Activated CD4-positive, alpha-beta memory T cell treated with anti-CD3 and anti-CD28 coated beads, Interleukin-2, amount 10 ng/mL, durations not matched to agents 7 days and 5 days (primary cell): Measurements from ENCODE around the gene GATD1. TPM values are rescaled to one million over a fixed set of nuclear protein-coding genes. Genes with fewer than 3 reads are reported as not detected.

Source experiments
- CTCF ChIA-PET: fragments of 350-600 bp; sonication (Branson Sonifier 250); formaldehyde crosslinking; loops from one replicate; lab custom pipeline; 2021; ENCODE audit warnings: antibody characterized with exemption, inconsistent platforms; lab: Charles Lee
- POLR2A ChIA-PET: fragments of 350-600 bp; sonication (Branson Sonifier 250); formaldehyde crosslinking; loops from one replicate; lab custom pipeline; 2021; ENCODE audit warnings: antibody characterized with exemption; lab: Charles Lee
- DNase-seq: peaks from one replicate; pipeline ENCODE4 v3.0.0-alpha.2; 2020
- H3K27ac Mint-ChIP-seq: one replicate; pipeline ENCODE4 v1.8.0; 2021; ENCODE audit warnings: mild to moderate bottlenecking, mixed read lengths
- H3K27me3 Mint-ChIP-seq: one replicate; pipeline ENCODE4 v1.8.0; 2021; ENCODE audit warnings: mixed read lengths
- H3K36me3 Mint-ChIP-seq: one replicate; pipeline ENCODE4 v1.8.0; 2021; ENCODE audit warnings: low read depth, mixed read lengths
- H3K4me1 Mint-ChIP-seq: one replicate; pipeline ENCODE4 v1.8.0; 2021; ENCODE audit warnings: mixed read lengths
- H3K4me3 Mint-ChIP-seq: one replicate; pipeline ENCODE4 v1.8.0; 2021; ENCODE audit warnings: mild to moderate bottlenecking, mixed read lengths
- H3K9me3 Mint-ChIP-seq: one replicate; pipeline ENCODE4 v1.8.0; 2021; ENCODE audit warnings: mixed read lengths
- total RNA-seq, 2 experiments: library from RNA; stranded (reverse); gene quantifications; one replicate each; pipeline ENCODE4 v1.2.3, GENCODE V29; 2021

GATD1 gene
- total RNA-seq, 2 experiments from 2014 or later: 48.6 to 52.9 TPM

- Mint-ChIP-seq H3K4me3 (no peak overlapping the region), H3K4me1 (peaks cover 5% of the 10 kb centered on the region), H3K27ac (peak overlapping the region; percentile 10), H3K27me3 (no peaks in the 10 kb centered on the region), H3K36me3 (peaks cover 37% of the 10 kb centered on the region), H3K9me3 (no peaks in the 10 kb centered on the region)
- no peak for DNase-seq
- POLR2A ChIA-PET: no interaction called here
- CTCF ChIA-PET: no interaction called here
These were observed 10.0 kb downstream of the GATD1 start for GRCh38 chr11:767238-767637.

- peak overlapping the region; percentile 10 for H3K27ac Mint-ChIP-seq
- H3K9me3 Mint-ChIP-seq: no peaks in the 10 kb centered on the region
- CTCF ChIA-PET: no interaction called here
- POLR2A ChIA-PET: no interaction called here
- H3K27me3 Mint-ChIP-seq: no peaks in the 10 kb centered on the region
- H3K4me3 Mint-ChIP-seq: no peak overlapping the region
- no peak for DNase-seq
- H3K4me1 Mint-ChIP-seq: peaks cover 5% of the 10 kb centered on the region
- H3K36me3 Mint-ChIP-seq: peaks cover 39% of the 10 kb centered on the region
These were observed 10.4 kb downstream of the GATD1 start for GRCh38 chr11:766936-767210.

GRCh38 chr11:766106-766935 is 11.0 kb downstream of the GATD1 start:
- ChIA-PET CTCF (no interaction called here), POLR2A (interaction anchor here (1.1 to 1.2 kb wide), 2 partner anchors 9 to 18 kb away, joined by 3 read pairs; no protein-coding TSS in a partner anchor)
- Mint-ChIP-seq H3K27ac (no peak overlapping the region), H3K27me3 (no peaks in the 10 kb centered on the region), H3K4me1 (peaks cover 5% of the 10 kb centered on the region), H3K4me3 (no peak overlapping the region), H3K36me3 (peaks cover 44% of the 10 kb centered on the region), H3K9me3 (no peaks in the 10 kb centered on the region)
- no peak for DNase-seq

GRCh38 chr11:765802-766091 is 11.5 kb downstream of the GATD1 start:
- H3K9me3 Mint-ChIP-seq: no peaks in the 10 kb centered on the region
- no peak for DNase-seq
- H3K4me3 Mint-ChIP-seq: no peak overlapping the region
- no peaks in the 10 kb centered on the region for H3K27me3 Mint-ChIP-seq
- CTCF ChIA-PET: no interaction called here
- POLR2A ChIA-PET: interaction anchor here (1.1 to 1.2 kb wide), 2 partner anchors 10 to 18 kb away, joined by 3 read pairs; no protein-coding TSS in a partner anchor
- no peak overlapping the region for H3K27ac Mint-ChIP-seq
- H3K4me1 Mint-ChIP-seq: peaks cover 5% of the 10 kb centered on the region
- H3K36me3 Mint-ChIP-seq: peaks cover 46% of the 10 kb centered on the region

- POLR2A ChIA-PET: interaction anchor here (0.8 to 1.2 kb wide), 3 partner anchors 11 to 20 kb away, joined by 3 read pairs; no protein-coding TSS in a partner anchor
These were observed 12.1 kb downstream of the GATD1 start for GRCh38 chr11:765025-765801.

GRCh38 chr11:764322-765024 is 12.8 kb downstream of the GATD1 start:
- CTCF ChIA-PET: interaction anchor here (0.6 to 1.5 kb wide), 3 partner anchors 13 to 170 kb away, joined by 3 read pairs; partner anchors contain the start of gene GATD1
- POLR2A ChIA-PET: interaction anchor here (0.8 to 1.6 kb wide), 3 partner anchors 10 to 21 kb away, joined by 3 to 4 read pairs (median 3); no protein-coding TSS in a partner anchor
- Mint-ChIP-seq H3K4me3 (no peak overlapping the region), H3K36me3 (peaks cover 45% of the 10 kb centered on the region), H3K27ac (no peak overlapping the region), H3K9me3 (no peaks in the 10 kb centered on the region), H3K4me1 (peaks cover 5% of the 10 kb centered on the region), H3K27me3 (no peaks in the 10 kb centered on the region)
- no peak for DNase-seq

More at GRCh38 chr11:765025-765801, 12.1 kb downstream of the GATD1 start:
- peaks cover 46% of the 10 kb centered on the region for H3K36me3 Mint-ChIP-seq
- H3K4me3 Mint-ChIP-seq: no peak overlapping the region
- H3K4me1 Mint-ChIP-seq: peaks cover 5% of the 10 kb centered on the region
- peak overlapping the region; percentile 16 for H3K27ac Mint-ChIP-seq
- H3K9me3 Mint-ChIP-seq: no peaks in the 10 kb centered on the region
- peak; percentile 73 for DNase-seq
- no peaks in the 10 kb centered on the region for H3K27me3 Mint-ChIP-seq
- CTCF ChIA-PET: interaction anchor here (1.5 kb wide), 1 partner anchor 12 kb away, joined by 3 read pairs; the partner anchor contains the start of gene GATD1

- ChIA-PET POLR2A (interaction anchor here (0.8 to 1.6 kb wide), 3 partner anchors 9 to 22 kb away, joined by 3 to 4 read pairs (median 3); no protein-coding TSS in a partner anchor), CTCF (interaction anchor here (0.8 to 1.5 kb wide), 2 partner anchors 14 to 37 kb away, joined by 3 read pairs; partner anchors contain the start of gene GATD1)
- Mint-ChIP-seq H3K27ac (no peak overlapping the region), H3K9me3 (no peaks in the 10 kb centered on the region), H3K4me3 (no peak overlapping the region), H3K36me3 (peaks cover 47% of the 10 kb centered on the region), H3K4me1 (peaks cover 5% of the 10 kb centered on the region), H3K27me3 (no peaks in the 10 kb centered on the region)
- no peak for DNase-seq
These were observed 13.6 kb downstream of the GATD1 start for GRCh38 chr11:763549-764321.

- ChIA-PET POLR2A (interaction anchor here (1.6 kb wide), 1 partner anchor 9 kb away, joined by 3 read pairs; no protein-coding TSS in a partner anchor), CTCF (no interaction called here)
- H3K36me3 Mint-ChIP-seq: peaks cover 51% of the 10 kb centered on the region
- H3K27ac Mint-ChIP-seq: no peak overlapping the region
- H3K4me3 Mint-ChIP-seq: no peak overlapping the region
- H3K27me3 Mint-ChIP-seq: no peaks in the 10 kb centered on the region
- H3K4me1 Mint-ChIP-seq: peaks cover 5% of the 10 kb centered on the region
- H3K9me3 Mint-ChIP-seq: no peaks in the 10 kb centered on the region
- DNase-seq: no peak
These were observed 14.2 kb downstream of the GATD1 start for GRCh38 chr11:763073-763463.

- no peak for DNase-seq
- H3K9me3 Mint-ChIP-seq: no peaks in the 10 kb centered on the region
- ChIA-PET POLR2A (interaction anchor here (1.2 kb wide), 1 partner anchor 15 kb away, joined by 3 read pairs; the partner anchor contains the start of gene TALDO1), CTCF (interaction anchor here (0.6 kb wide), 1 partner anchor 187 kb away, joined by 3 read pairs; no protein-coding TSS in a partner anchor)
- H3K36me3 Mint-ChIP-seq: peaks cover 53% of the 10 kb centered on the region
- H3K4me3 Mint-ChIP-seq: no peak overlapping the region
- peaks cover 5% of the 10 kb centered on the region for H3K4me1 Mint-ChIP-seq
- no peak overlapping the region for H3K27ac Mint-ChIP-seq
- no peaks in the 10 kb centered on the region for H3K27me3 Mint-ChIP-seq
These were observed 14.7 kb downstream of the GATD1 start for GRCh38 chr11:762421-763072.

GRCh38 chr11:761526-762108 is 15.7 kb downstream of the GATD1 start:
- Mint-ChIP-seq H3K27me3 (no peaks in the 10 kb centered on the region), H3K27ac (no peak overlapping the region), H3K4me3 (no peak overlapping the region), H3K36me3 (peaks cover 59% of the 10 kb centered on the region), H3K4me1 (peaks cover 1% of the 10 kb centered on the region), H3K9me3 (no peaks in the 10 kb centered on the region)
- CTCF ChIA-PET: interaction anchor here (0.6 to 0.7 kb wide), 2 partner anchors 55 to 188 kb away, joined by 3 to 4 read pairs; no protein-coding TSS in a partner anchor
- DNase-seq: no peak
- POLR2A ChIA-PET: interaction anchor here (0.7 to 1.2 kb wide), 2 partner anchors 14 to 48 kb away, joined by 3 read pairs; partner anchors contain the start of genes RPLP2 and TALDO1

- CTCF ChIA-PET: interaction anchor here (1.6 kb wide), 1 partner anchor 12 kb away, joined by 5 read pairs; the partner anchor contains the start of gene TALDO1
- Mint-ChIP-seq H3K27ac (peak overlapping the region; percentile 19), H3K4me3 (no peak overlapping the region), H3K9me3 (no peaks in the 10 kb centered on the region), H3K36me3 (peaks cover 60% of the 10 kb centered on the region), H3K4me1 (no peaks in the 10 kb centered on the region), H3K27me3 (no peaks in the 10 kb centered on the region)
- POLR2A ChIA-PET: interaction anchor here (1.3 kb wide), 1 partner anchor 12 kb away, joined by 3 read pairs; no protein-coding TSS in a partner anchor
- DNase-seq: no peak
These were observed 17.1 kb downstream of the GATD1 start for GRCh38 chr11:760236-760635.
